BLaER1 (cell line): ENCODE measurements around the gene MADCAM1.

Source experiments
- H3K27ac ChIP-seq: shearing (Covaris generic); formaldehyde crosslinking; 2 replicates; pipeline ENCODE4 v1.8.1; 2022
- H3K27me3 ChIP-seq: shearing (Covaris generic); formaldehyde crosslinking; 2 replicates; pipeline ENCODE4 v1.8.1; 2022
- H3K36me3 ChIP-seq: shearing (Covaris generic); formaldehyde crosslinking; 2 replicates; pipeline ENCODE4 v1.8.1; 2022
- H3K4me1 ChIP-seq: shearing (Covaris generic); formaldehyde crosslinking; 2 replicates; pipeline ENCODE4 v1.8.1; 2022
- H3K4me2 ChIP-seq: shearing (Covaris generic); formaldehyde crosslinking; 2 replicates; pipeline ENCODE4 v1.8.1; 2022
- H3K4me3 ChIP-seq: shearing (Covaris generic); formaldehyde crosslinking; 2 replicates; pipeline ENCODE4 v1.8.1; 2022
- H3K9ac ChIP-seq: shearing (Covaris generic); formaldehyde crosslinking; 2 replicates; pipeline ENCODE4 v1.8.1; 2022
- H3K9me3 ChIP-seq: shearing (Covaris generic); formaldehyde crosslinking; 2 replicates; pipeline ENCODE4 v1.8.1; 2022
- H4K20me1 ChIP-seq: shearing (Covaris generic); formaldehyde crosslinking; 2 replicates; pipeline ENCODE4 v1.8.1; 2022
- Cebpa-rat ChIP-seq: shearing (Covaris generic); IDR thresholded peaks from 2 replicates; pipeline ENCODE4 v1.8.1; 2022

Gene MADCAM1

DNA sequence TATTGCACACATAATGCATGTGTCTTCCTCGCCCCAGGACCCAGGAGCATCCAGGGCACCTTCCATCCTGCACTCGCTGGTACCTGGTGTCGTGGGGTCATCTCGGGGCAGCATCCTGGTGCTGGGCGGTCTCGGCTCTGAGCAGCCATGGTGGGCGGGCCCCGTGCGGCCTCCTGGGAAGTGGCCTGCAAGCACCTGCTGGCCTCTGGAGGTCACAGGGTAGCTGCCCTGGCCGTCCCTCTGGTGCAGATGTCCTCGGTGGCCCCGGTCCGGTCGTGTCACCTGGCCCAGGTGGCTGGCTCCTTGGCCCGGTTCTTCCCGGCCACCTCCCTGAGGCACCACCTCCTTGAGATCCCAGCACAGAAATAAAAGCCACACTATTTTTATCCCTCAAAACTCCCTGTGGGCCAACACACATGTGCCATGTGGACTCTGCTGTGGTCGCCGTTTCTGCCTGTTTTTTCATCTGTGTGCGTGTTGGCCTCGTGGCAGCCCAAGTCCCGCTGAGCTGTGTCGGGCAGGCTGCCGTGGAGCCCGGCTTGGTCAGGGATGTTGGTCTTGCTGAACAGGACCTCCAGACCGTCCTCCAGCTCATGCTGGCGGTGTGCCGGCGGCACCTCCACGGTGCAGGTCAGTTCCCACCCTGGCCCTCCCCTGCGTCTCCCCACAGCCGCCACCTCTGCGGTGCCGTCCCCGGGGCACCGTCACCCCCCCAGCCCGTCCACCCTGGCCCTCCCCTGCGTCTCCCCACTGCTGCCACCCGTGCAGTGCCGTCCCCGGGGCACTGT is 42.5 kb downstream of the MADCAM1 start:
- Histone ChIP-seq H3K36me3 (peaks cover 86% of the 10 kb centered on the region), H3K4me3 (no peak overlapping the region; the same call in 1 of the 2 replicates), H3K27me3 (no peaks in the 10 kb centered on the region), H3K27ac (peak overlapping the region; percentile 75), H3K4me2 (peak overlapping the region; percentile 81), H3K9me3 (no peaks in the 10 kb centered on the region), H3K4me1 (peaks cover 43% of the 10 kb centered on the region), H3K9ac (peak overlapping the region; percentile 48; the same call in 1 of the 2 replicates), H4K20me1 (peaks cover 73% of the 10 kb centered on the region)
- TF ChIP-seq Cebpa-rat: no peak

- H3K4me1 ChIP-seq: peaks cover 44% of the 10 kb centered on the region
- peak overlapping the region; percentile 81 for H3K4me2 ChIP-seq
- H3K27me3 ChIP-seq: no peaks in the 10 kb centered on the region
- no peak overlapping the region for H3K4me3 ChIP-seq
- peaks cover 71% of the 10 kb centered on the region for H4K20me1 ChIP-seq
- no peaks in the 10 kb centered on the region for H3K9me3 ChIP-seq
- H3K27ac ChIP-seq: peak overlapping the region; percentile 75
- no peak for TF ChIP-seq Cebpa-rat
- peaks cover 84% of the 10 kb centered on the region for H3K36me3 ChIP-seq
- peak overlapping the region; percentile 48; the same call in 1 of the 2 replicates for H3K9ac ChIP-seq
These were observed 43.2 kb downstream of the MADCAM1 start for GRCh38 chr19:539429-540030.

DNA sequence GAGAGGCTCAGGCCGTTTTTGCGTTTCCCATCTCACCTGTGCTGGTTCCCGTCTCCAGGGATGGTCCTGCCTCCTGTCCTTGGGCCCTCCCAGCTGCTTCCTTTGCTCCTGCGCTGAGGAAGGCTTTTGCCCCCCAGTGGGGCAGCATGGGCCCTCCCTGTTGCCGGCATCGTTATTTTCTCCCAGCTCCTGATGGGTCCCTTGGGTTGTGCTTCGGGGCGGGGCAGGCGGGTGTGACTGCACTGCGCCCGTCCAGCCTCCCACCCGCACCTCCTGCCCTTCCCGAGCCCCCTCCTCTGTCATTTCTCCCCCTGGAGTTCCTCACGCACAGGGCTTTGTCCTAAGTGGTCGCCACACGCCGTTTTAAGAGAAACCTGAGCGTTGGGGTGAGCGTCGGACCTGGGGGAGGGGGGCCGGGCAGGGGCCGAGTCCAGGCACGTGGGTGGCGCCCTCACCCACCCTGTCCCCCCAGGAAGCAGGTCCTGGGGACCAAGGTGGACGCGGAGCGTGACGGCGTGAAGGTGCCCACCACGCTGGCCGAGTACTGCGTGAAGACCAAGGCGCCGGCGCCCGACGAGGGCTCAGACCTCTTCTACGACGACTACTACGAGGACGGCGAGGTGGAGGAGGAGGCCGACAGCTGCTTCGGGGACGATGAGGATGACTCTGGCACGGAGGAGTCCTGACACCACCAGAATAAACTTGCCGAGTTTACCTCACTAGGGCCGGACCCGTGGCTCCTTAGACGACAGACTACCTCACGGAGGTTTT is 44.8 kb downstream of the MADCAM1 start:
- no peak overlapping the region for H3K27ac ChIP-seq
- peaks cover 56% of the 10 kb centered on the region for H4K20me1 ChIP-seq
- peaks cover 44% of the 10 kb centered on the region for H3K4me1 ChIP-seq
- no peak for TF ChIP-seq Cebpa-rat
- H3K36me3 ChIP-seq: peaks cover 70% of the 10 kb centered on the region
- no peak overlapping the region for H3K9ac ChIP-seq
- H3K27me3 ChIP-seq: no peaks in the 10 kb centered on the region
- H3K4me3 ChIP-seq: no peak overlapping the region
- no peaks in the 10 kb centered on the region for H3K9me3 ChIP-seq
- H3K4me2 ChIP-seq: no peak overlapping the region

DNA sequence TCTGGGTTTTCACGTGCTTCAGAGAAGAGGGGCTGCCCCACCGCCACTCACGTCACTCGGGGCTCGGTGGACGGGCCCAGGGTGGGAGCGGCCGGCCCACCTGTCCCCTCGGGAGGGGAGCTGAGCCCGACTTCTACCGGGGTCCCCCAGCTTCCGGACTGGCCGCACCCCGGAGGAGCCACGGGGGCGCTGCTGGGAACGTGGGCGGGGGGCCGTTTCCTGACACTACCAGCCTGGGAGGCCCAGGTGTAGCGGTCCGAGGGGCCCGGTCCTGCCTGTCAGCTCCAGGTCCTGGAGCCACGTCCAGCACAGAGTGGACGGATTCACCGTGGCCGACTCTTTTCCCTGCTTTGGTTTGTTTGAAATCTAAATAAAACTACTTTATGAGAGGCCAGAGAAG is 45.4 kb downstream of the MADCAM1 start:
- Histone ChIP-seq H3K36me3 (peaks cover 64% of the 10 kb centered on the region), H3K4me1 (peaks cover 44% of the 10 kb centered on the region), H3K4me2 (no peak overlapping the region; the same call in 1 of the 2 replicates), H3K9me3 (no peaks in the 10 kb centered on the region), H3K9ac (no peak overlapping the region), H3K27ac (0 out of 2 replicates have a peak overlapping the region, but pooled peaks have one; percentile 35), H3K4me3 (no peak overlapping the region), H3K27me3 (no peaks in the 10 kb centered on the region), H4K20me1 (peaks cover 49% of the 10 kb centered on the region)
- TF ChIP-seq Cebpa-rat: no peak

DNA sequence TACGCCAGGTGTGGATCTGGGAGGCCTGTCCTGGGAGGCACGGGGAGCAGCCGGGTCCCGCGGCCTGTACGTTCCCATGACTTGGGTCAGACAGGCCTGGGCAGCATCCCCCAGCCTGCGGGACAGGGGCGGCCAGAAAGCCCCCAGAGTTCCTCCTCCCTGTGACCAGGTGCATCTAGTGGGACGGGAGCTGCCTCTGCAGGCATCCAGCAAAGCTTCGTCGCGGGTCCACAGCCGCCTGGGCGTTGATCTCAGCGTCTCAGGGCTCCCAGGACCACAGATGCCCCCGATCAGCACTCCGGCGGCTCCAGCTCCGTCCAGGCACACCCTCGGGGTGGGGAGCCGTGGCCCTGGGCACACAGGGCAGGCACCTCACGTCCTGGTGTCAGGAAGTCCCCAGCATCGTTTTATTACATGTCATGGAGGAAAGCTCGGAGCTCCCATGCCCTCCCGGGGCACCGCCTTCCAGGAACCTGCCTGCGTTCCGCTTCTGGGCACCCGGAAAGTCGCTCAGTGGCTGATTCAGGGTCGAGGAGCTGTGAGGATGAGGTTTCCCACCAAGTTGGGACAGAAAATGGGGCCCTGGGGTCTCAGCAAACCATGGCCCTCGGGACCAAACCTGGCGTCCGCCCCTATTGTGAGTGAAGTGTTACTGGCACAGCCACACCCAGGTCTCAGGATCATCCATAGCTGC is 46.0 kb downstream of the MADCAM1 start:
- Histone ChIP-seq H3K9me3 (no peaks in the 10 kb centered on the region), H3K4me1 (peaks cover 44% of the 10 kb centered on the region), H3K27ac (0 out of 2 replicates have a peak overlapping the region, but pooled peaks have one; percentile 35), H3K4me2 (no peak overlapping the region; the same call in 1 of the 2 replicates), H3K36me3 (peaks cover 58% of the 10 kb centered on the region), H3K27me3 (no peaks in the 10 kb centered on the region), H3K9ac (no peak overlapping the region), H3K4me3 (no peak overlapping the region), H4K20me1 (peaks cover 47% of the 10 kb centered on the region)
- no peak for TF ChIP-seq Cebpa-rat

DNA sequence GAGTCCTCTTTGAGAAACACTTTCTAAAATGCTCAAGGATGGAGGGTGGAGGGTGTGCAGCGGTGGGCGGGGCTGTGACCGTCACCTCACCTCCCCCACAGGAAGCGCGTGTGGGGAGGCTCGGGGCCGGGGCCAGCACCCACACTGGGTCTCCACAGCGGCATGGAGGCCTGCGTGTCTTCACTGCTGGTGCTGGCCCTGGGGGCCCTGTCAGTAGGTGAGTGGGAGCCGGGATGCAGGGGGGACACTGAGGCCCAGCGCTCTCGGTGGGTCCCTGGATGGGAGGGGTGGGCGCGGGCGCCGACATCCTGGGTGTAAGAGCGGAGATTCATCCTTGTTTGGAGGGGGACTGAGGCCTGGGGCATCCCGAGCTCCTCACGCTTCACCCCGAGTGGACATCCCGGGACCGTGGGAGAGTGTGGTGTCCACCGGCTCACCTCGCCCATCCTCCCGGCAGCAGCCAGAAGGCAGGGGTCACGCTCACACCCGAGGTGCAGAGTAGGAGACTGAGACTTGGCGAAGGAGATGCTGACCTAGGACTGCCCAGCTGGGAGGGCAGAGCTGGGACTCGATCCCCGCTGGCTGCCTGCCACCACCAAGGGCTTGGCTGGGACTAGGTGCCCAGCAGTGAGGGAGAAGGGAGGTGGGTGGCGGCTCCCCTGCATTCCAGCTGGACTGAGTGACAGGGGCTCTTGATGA is 47.8 kb downstream of the MADCAM1 start, which contains the start of gene GZMM:
Gene GZMM (plus strand): TSS at position 144 of the 699 bp plus-strand sequence. CDS start 19 bp downstream, at position 163.
- no peak within 1 kb of the TSS for H3K9ac ChIP-seq
- peak within 1 kb of the TSS; percentile 9; the same call in 1 of the 2 replicates for H3K4me2 ChIP-seq

GRCh38 chr19:547117-547516 is 50.8 kb downstream of the MADCAM1 start:
- H3K27ac ChIP-seq: no peak overlapping the region
- no peaks in the 10 kb centered on the region for H3K27me3 ChIP-seq
- H3K36me3 ChIP-seq: peaks cover 17% of the 10 kb centered on the region
- no peak for TF ChIP-seq Cebpa-rat
- no peak overlapping the region for H3K4me2 ChIP-seq
- no peak overlapping the region for H3K9ac ChIP-seq
- H3K4me3 ChIP-seq: no peak overlapping the region
- peaks cover 11% of the 10 kb centered on the region for H4K20me1 ChIP-seq
- H3K4me1 ChIP-seq: peaks cover 14% of the 10 kb centered on the region
- H3K9me3 ChIP-seq: no peaks in the 10 kb centered on the region

More for the DNA sequence above, 47.8 kb downstream of the MADCAM1 start, which contains the start of gene GZMM:
- peaks cover 28% of the 10 kb centered on the region for H3K4me1 ChIP-seq
- H3K4me3 ChIP-seq: no peak within 1 kb of the TSS
- H4K20me1 ChIP-seq: peaks cover 33% of the 10 kb centered on the region
- no peaks in the 10 kb centered on the region for H3K9me3 ChIP-seq
- no peak for TF ChIP-seq Cebpa-rat
- H3K36me3 ChIP-seq: peaks cover 40% of the 10 kb centered on the region
- H3K27ac ChIP-seq: no peak within 1 kb of the TSS
- no peaks in the 10 kb centered on the region for H3K27me3 ChIP-seq

- Histone ChIP-seq H3K36me3 (peaks cover 9% of the 10 kb centered on the region), H4K20me1 (peaks cover 6% of the 10 kb centered on the region; the same call in 1 of the 2 replicates), H3K9me3 (no peaks in the 10 kb centered on the region), H3K4me3 (no peak overlapping the region), H3K4me1 (peaks cover 12% of the 10 kb centered on the region), H3K9ac (no peak overlapping the region), H3K27me3 (no peaks in the 10 kb centered on the region), H3K4me2 (no peak overlapping the region), H3K27ac (no peak overlapping the region)
- no peak for TF ChIP-seq Cebpa-rat
These were observed 51.8 kb downstream of the MADCAM1 start for GRCh38 chr19:547836-548720.
